Measurements from ENCODE around the gene F10.

F10 gene

DNA sequence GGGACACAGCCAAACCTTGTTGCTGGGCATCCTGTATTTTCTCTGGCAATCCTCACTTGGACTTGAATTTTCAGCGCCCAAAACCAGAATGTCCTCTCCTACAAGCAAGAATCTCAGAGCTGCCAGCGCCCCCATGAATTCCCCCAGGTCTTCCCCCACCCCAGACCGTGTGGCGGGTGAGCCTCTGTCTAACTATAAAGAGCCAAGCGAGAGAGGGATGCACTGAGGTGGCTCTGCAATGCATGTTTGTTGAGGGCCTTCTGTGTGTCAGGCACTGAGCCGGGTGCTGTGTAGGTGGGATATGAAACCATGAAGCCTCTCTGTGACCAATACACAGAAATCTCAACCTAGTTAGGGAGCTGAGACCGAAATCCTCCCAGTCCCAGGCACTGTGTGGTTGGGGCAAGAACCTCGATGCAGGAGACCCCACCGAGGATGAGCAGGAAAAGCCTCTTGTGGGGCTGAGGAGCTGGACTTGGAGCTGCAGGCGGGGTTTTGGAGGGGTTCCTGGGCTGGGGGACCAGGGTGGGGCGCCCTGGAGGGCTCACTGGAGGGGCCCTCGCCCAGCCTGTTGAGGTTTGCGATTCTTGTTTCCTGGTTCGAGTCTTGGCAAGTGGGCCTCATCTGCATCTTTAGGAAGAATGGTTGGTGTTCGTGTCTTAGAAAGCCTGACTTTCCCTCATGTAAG, 23.5 kb downstream of the F10 start:
- H3K36me3 ChIP-seq = no peaks in the 10 kb centered on the region
- no peaks in the 10 kb centered on the region for H3K4me1 ChIP-seq (ENCODE audit: control insufficient read depth in 1 of 2, insufficient read depth in 1 of 2, low read depth in 1 of 2, low read length in 1 of 2)
- TF ChIP-seq, protein P1, sequence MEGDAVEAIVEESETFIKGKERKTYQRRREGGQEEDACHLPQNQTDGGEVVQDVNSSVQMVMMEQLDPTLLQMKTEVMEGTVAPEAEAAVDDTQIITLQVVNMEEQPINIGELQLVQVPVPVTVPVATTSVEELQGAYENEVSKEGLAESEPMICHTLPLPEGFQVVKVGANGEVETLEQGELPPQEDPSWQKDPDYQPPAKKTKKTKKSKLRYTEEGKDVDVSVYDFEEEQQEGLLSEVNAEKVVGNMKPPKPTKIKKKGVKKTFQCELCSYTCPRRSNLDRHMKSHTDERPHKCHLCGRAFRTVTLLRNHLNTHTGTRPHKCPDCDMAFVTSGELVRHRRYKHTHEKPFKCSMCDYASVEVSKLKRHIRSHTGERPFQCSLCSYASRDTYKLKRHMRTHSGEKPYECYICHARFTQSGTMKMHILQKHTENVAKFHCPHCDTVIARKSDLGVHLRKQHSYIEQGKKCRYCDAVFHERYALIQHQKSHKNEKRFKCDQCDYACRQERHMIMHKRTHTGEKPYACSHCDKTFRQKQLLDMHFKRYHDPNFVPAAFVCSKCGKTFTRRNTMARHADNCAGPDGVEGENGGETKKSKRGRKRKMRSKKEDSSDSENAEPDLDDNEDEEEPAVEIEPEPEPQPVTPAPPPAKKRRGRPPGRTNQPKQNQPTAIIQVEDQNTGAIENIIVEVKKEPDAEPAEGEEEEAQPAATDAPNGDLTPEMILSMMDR (IDR thresholded peaks at IDR 0.05) = no peak
- H3K4me3 ChIP-seq (ENCODE audit: low read depth in 1 of 2, low read length in 1 of 2) = no peak overlapping the region
- H3K9me3 ChIP-seq = no peaks in the 10 kb centered on the region
- peaks cover 12% of the 10 kb centered on the region for H3K27me3 ChIP-seq
- no peak overlapping the region for H3K27ac ChIP-seq

GRCh38 chr13:113146750-113147149, 24.2 kb downstream of the F10 start:
- Histone ChIP-seq H3K4me1 (ENCODE audit: control insufficient read depth in 1 of 2, insufficient read depth in 1 of 2, low read depth in 1 of 2, low read length in 1 of 2) (no peaks in the 10 kb centered on the region), H3K27ac (no peak overlapping the region), H3K36me3 (no peaks in the 10 kb centered on the region), H3K9me3 (no peaks in the 10 kb centered on the region), H3K27me3 (peaks cover 19% of the 10 kb centered on the region), H3K4me3 (ENCODE audit: low read depth in 1 of 2, low read length in 1 of 2) (no peak overlapping the region)
- TF ChIP-seq, protein P1 (IDR thresholded peaks at IDR 0.05) = no peak

GRCh38 chr13:113147206-113147605, 24.6 kb downstream of the F10 start:
- Histone ChIP-seq H3K36me3 (no peaks in the 10 kb centered on the region), H3K27ac (no peak overlapping the region), H3K4me3 (ENCODE audit: low read depth in 1 of 2, low read length in 1 of 2) (no peak overlapping the region), H3K9me3 (no peaks in the 10 kb centered on the region), H3K27me3 (peaks cover 24% of the 10 kb centered on the region), H3K4me1 (ENCODE audit: control insufficient read depth in 1 of 2, insufficient read depth in 1 of 2, low read depth in 1 of 2, low read length in 1 of 2) (peaks cover under 1% of the 10 kb centered on the region in 2 experiments)
- TF ChIP-seq, protein P1 (IDR thresholded peaks at IDR 0.05) = no peak

DNA sequence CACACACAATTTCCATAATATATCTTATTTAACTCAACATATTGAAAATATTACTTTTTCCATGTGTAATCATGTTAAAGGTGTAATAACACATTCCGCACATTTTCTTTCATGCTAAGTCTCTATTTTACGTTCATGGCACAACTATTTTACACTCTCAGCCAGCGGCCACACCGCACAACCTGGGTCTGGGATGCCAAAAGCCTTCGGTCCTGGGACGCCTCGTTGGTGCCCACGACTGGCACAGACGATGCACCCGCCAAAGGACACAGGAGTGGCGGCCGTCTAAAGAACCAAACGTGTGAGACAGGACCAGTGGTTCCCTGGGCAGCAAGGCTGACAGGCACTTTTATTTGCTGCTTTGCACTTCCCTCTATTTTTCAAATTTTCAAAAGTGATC, 25.8 kb downstream of the F10 start:
- TF ChIP-seq, protein P1 (IDR thresholded peaks at IDR 0.05) = no peak

DNA sequence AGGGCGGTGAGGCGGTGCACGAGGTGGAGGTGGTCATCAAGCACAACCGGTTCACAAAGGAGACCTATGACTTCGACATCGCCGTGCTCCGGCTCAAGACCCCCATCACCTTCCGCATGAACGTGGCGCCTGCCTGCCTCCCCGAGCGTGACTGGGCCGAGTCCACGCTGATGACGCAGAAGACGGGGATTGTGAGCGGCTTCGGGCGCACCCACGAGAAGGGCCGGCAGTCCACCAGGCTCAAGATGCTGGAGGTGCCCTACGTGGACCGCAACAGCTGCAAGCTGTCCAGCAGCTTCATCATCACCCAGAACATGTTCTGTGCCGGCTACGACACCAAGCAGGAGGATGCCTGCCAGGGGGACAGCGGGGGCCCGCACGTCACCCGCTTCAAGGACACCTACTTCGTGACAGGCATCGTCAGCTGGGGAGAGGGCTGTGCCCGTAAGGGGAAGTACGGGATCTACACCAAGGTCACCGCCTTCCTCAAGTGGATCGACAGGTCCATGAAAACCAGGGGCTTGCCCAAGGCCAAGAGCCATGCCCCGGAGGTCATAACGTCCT, 26.4 kb downstream of the F10 start:
- Histone ChIP-seq H3K4me3 (ENCODE audit: low read depth in 1 of 2, low read length in 1 of 2) (no peak overlapping the region), H3K36me3 (no peaks in the 10 kb centered on the region), H3K27ac (no peak overlapping the region), H3K9me3 (no peaks in the 10 kb centered on the region), H3K4me1 (ENCODE audit: control insufficient read depth in 1 of 2, insufficient read depth in 1 of 2, low read depth in 1 of 2, low read length in 1 of 2) (peaks cover 16% of the 10 kb centered on the region in 2 experiments), H3K27me3 (peaks cover 38% of the 10 kb centered on the region)
- TF ChIP-seq, protein P1 (IDR thresholded peaks at IDR 0.05) = no peak

More for the DNA sequence above, 25.8 kb downstream of the F10 start:
- Histone ChIP-seq H3K4me1 (ENCODE audit: control insufficient read depth in 1 of 2, insufficient read depth in 1 of 2, low read depth in 1 of 2, low read length in 1 of 2) (peaks cover 12 to 13% of the 10 kb centered on the region in 2 experiments), H3K27me3 (peaks cover 36% of the 10 kb centered on the region), H3K36me3 (no peaks in the 10 kb centered on the region), H3K9me3 (no peaks in the 10 kb centered on the region), H3K27ac (no peak overlapping the region), H3K4me3 (ENCODE audit: low read depth in 1 of 2, low read length in 1 of 2) (no peak overlapping the region)
